OCI-LY7 (cell line): ENCODE data around the gene ELMO1. TPM values are rescaled to one million over a fixed set of nuclear protein-coding genes. Genes with fewer than 3 reads are reported as not detected.

Experiments used
- BruUV-seq: library from RNA; stranded (reverse); fragments of 400-500 nt; replicated peaks from 2 replicates; lab custom pipeline; 2021; lab: Mats Ljungman, UMichigan
- CTCF ChIA-PET: fragments of 300-600 bp; sonication (Branson Sonifier 250); formaldehyde crosslinking; loops from one replicate; lab custom pipeline; 2022; ENCODE audit warnings: antibody characterized with exemption; ENCODE audit not compliant: unreplicated experiment; lab: Charles Lee
- POLR2A ChIA-PET: fragments of 300-600 bp; sonication (Branson Sonifier 250); formaldehyde crosslinking; loops from one replicate; lab custom pipeline; 2022; ENCODE audit warnings: antibody characterized with exemption; lab: Charles Lee
- DNase-seq: peaks from one replicate; pipeline ENCODE4 v3.0.0-alpha.2; 2015; ENCODE audit warnings: low spot score
- H2AFZ ChIP-seq: fragments of 200-600 bp; sonication (generic), shearing (Covaris generic); 2 replicates; pipeline ENCODE4 v1.6.1; 2014; ENCODE audit warnings: mild to moderate bottlenecking, antibody characterized with exemption, low read length, moderate library complexity
- H3K27ac ChIP-seq: fragments of 200-600 bp; sonication (generic); 2 replicates; pipeline ENCODE4 v1.5.1; 2014; ENCODE audit warnings: mixed run types, low read depth, mild to moderate bottlenecking, moderate library complexity, low read length, inconsistent platforms; ENCODE audit not compliant: poor library complexity, severe bottlenecking
- H3K36me3 ChIP-seq: fragments of 200-600 bp; sonication (generic); 2 replicates; pipeline ENCODE4 v1.6.1; 2014; ENCODE audit warnings: mild to moderate bottlenecking, antibody characterized with exemption, low read length, moderate library complexity, mixed read lengths; ENCODE audit not compliant: insufficient read depth
- H3K4me1 ChIP-seq: fragments of 200-600 bp; sonication (generic); 2 replicates; pipeline ENCODE4 v1.5.1; 2014; ENCODE audit warnings: mild to moderate bottlenecking, low read length; ENCODE audit not compliant: insufficient read depth, poor library complexity, severe bottlenecking
- H3K4me2 ChIP-seq: fragments of 200-600 bp; sonication (generic); 2 replicates; pipeline ENCODE4 v1.6.1; 2014; ENCODE audit warnings: mild to moderate bottlenecking, low read length
- H3K4me3 ChIP-seq: fragments of 200-600 bp; sonication (generic); 2 replicates; pipeline ENCODE4 v1.5.1; 2014; ENCODE audit warnings: mild to moderate bottlenecking, low read depth, low read length; ENCODE audit not compliant: poor library complexity, severe bottlenecking
- H3K79me2 ChIP-seq: fragments of 200-600 bp; sonication (generic); 2 replicates; pipeline ENCODE4 v1.6.1; 2016; ENCODE audit warnings: low read depth, mild to moderate bottlenecking, low read length, moderate library complexity, mixed read lengths; ENCODE audit not compliant: insufficient read depth
- H3K9me2 ChIP-seq: fragments of 200-600 bp; sonication (generic); 2 replicates; pipeline ENCODE4 v1.6.1; 2016; ENCODE audit warnings: mild to moderate bottlenecking, low read length, mixed read lengths; ENCODE audit not compliant: insufficient read depth
- H3K9me3 ChIP-seq: fragments of 200-600 bp; sonication (generic); 2 replicates; pipeline ENCODE4 v1.6.1; 2014; ENCODE audit warnings: mild to moderate bottlenecking, mixed run types, low read length, mixed read lengths
- H4K20me1 ChIP-seq: fragments of 200-600 bp; sonication (generic); 2 replicates; pipeline ENCODE4 v1.6.1; 2014; ENCODE audit warnings: mild to moderate bottlenecking, antibody characterized with exemption, low read length, moderate library complexity, mixed read lengths; ENCODE audit not compliant: insufficient read depth
- CTCF ChIP-seq: fragments of 200-600 bp; sonication (generic); conservative IDR thresholded peaks from 2 replicates; pipeline ENCODE4 v1.5.1; 2014; ENCODE audit warnings: mild to moderate bottlenecking, antibody characterized with exemption, low read length, moderate library complexity, mixed read lengths
- EZH2phosphoT487 ChIP-seq: fragments of 200-600 bp; sonication (generic); IDR thresholded peaks from 2 replicates; pipeline ENCODE4 v1.6.1; 2018; ENCODE audit warnings: low read depth, borderline replicate concordance, mild to moderate bottlenecking, mixed run types, antibody characterized with exemption, low read length, moderate library complexity, mixed read lengths
- intact Hi-C: fragments of 100-400 bp; cut with micrococcal nuclease; formaldehyde crosslinking; loops from one replicate; pipeline ENCODE4 v1.10.0; 2022; ENCODE audit not compliant: unreplicated experiment
- total RNA-seq, 2 experiments: library from RNA; depleted of rRNA in 1 of 2; stranded (reverse); fragments of >200 nt in 1 of 2; shearing (Covaris generic) in 1 of 2; gene quantifications; 2 replicates each; pipeline ENCODE4 v1.2.3, GENCODE V29; 2014 to 2022

ELMO1 gene
- total RNA-seq, 2 experiments from 2014 or later = 101 to 103 TPM

GRCh38 chr7:37089972-37090371 lies 358.7 kb downstream of the ELMO1 start:
- ChIA-PET POLR2A (no interaction called here), CTCF (no interaction called here)
- peaks cover 34% of the 10 kb centered on the region for H3K36me3 ChIP-seq
- intact Hi-C loops = no loop called here
- no peaks in the 10 kb centered on the region for H3K9me3 ChIP-seq
- BruUV-seq = no TSS peak
- H3K4me3 ChIP-seq = no peak overlapping the region
- DNase-seq = no peak
- no peaks in the 10 kb centered on the region for H3K79me2 ChIP-seq
- H3K9me2 ChIP-seq = no peaks in the 10 kb centered on the region
- H4K20me1 ChIP-seq = no peaks in the 10 kb centered on the region
- H2AFZ ChIP-seq = no peak overlapping the region
- no peak for TF ChIP-seq EZH2phosphoT487
- no peak for TF ChIP-seq CTCF
- H3K4me2 ChIP-seq = no peak overlapping the region
- no peak overlapping the region for H3K27ac ChIP-seq
- H3K4me1 ChIP-seq = no peaks in the 10 kb centered on the region

GRCh38 chr7:37085600-37085999 lies 363.1 kb downstream of the ELMO1 start:
- Histone ChIP-seq H3K4me1 (peaks cover 10% of the 10 kb centered on the region), H2AFZ (no peak overlapping the region), H3K9me2 (no peaks in the 10 kb centered on the region), H3K4me2 (no peak overlapping the region), H3K79me2 (no peaks in the 10 kb centered on the region), H3K4me3 (no peak overlapping the region), H3K9me3 (no peaks in the 10 kb centered on the region), H4K20me1 (no peaks in the 10 kb centered on the region), H3K27ac (no peak overlapping the region), H3K36me3 (peaks cover 31% of the 10 kb centered on the region; the same call in 1 of the 2 replicates)
- ChIA-PET POLR2A (no interaction called here), CTCF (no interaction called here)
- no peak for DNase-seq
- TF ChIP-seq EZH2phosphoT487 (no peak), CTCF (no peak)
- intact Hi-C loops = no loop called here
- no TSS peak for BruUV-seq

- Histone ChIP-seq H3K4me1 (peaks cover 10% of the 10 kb centered on the region), H3K79me2 (no peaks in the 10 kb centered on the region), H3K36me3 (peaks cover 31% of the 10 kb centered on the region; the same call in 1 of the 2 replicates), H3K9me2 (no peaks in the 10 kb centered on the region), H2AFZ (no peak overlapping the region), H3K27ac (no peak overlapping the region), H4K20me1 (no peaks in the 10 kb centered on the region), H3K4me3 (no peak overlapping the region), H3K4me2 (no peak overlapping the region), H3K9me3 (no peaks in the 10 kb centered on the region)
- no TSS peak for BruUV-seq
- ChIA-PET CTCF (no interaction called here), POLR2A (no interaction called here)
- intact Hi-C loops = no loop called here
- no peak for DNase-seq
- no peak for TF ChIP-seq CTCF
- TF ChIP-seq EZH2phosphoT487 = no peak
These were observed 364.4 kb downstream of the ELMO1 start for GRCh38 chr7:37084303-37084702.
